Stimulated activated CD4-positive, alpha-beta T cell treated with anti-CD3 and anti-CD28 coated beads, Interleukin-4, amount 100 ng/mL, for 24 hours (primary cell): ENCODE measurements around the gene DNAJC6.
A peak's percentile ranks its signal among the peaks of the same experiment; 100 is the strongest.
"Not testable (repeated sequence)": the region's sequence is repeated elsewhere in the genome, so short reads cannot be mapped to it uniquely, and the experiment has no call there.

Experiments
- DNase-seq: peaks from one replicate; pipeline ENCODE4 v3.0.0-alpha.2; 2020

DNAJC6 gene

GRCh38 chr1:65360648-65361047 lies 51.3 kb downstream of the DNAJC6 start:
- DNase-seq, result no peak

GRCh38 chr1:65362545-65362944 lies 53.2 kb downstream of the DNAJC6 start:
- DNase-seq, result no peak

- no peak for DNase-seq
Measured at GRCh38 chr1:65363484-65363883, 54.1 kb downstream of the DNAJC6 start.

GRCh38 chr1:65368403-65368802 lies 59.1 kb downstream of the DNAJC6 start:
- no peak for DNase-seq

GRCh38 chr1:65371544-65371943 lies 62.2 kb downstream of the DNAJC6 start:
- no peak for DNase-seq

- no peak for DNase-seq
Measured at GRCh38 chr1:65372557-65372956, 63.2 kb downstream of the DNAJC6 start.

GRCh38 chr1:65377496-65378246 lies 68.3 kb downstream of the DNAJC6 start:
- DNase-seq, result no peak

- no peak for DNase-seq
Measured at GRCh38 chr1:65378247-65378946, 69.1 kb downstream of the DNAJC6 start.

GRCh38 chr1:65384426-65384825 lies 75.1 kb downstream of the DNAJC6 start:
- not testable (repeated sequence) for DNase-seq

GRCh38 chr1:65386439-65386838 lies 77.1 kb downstream of the DNAJC6 start:
- no peak for DNase-seq

- DNase-seq, result no peak
Measured at GRCh38 chr1:65387821-65388220, 78.5 kb downstream of the DNAJC6 start.

- DNase-seq, result no peak
Measured at GRCh38 chr1:65388908-65389695, 79.8 kb downstream of the DNAJC6 start.

GRCh38 chr1:65392497-65392896 lies 83.2 kb downstream of the DNAJC6 start:
- no peak for DNase-seq

GRCh38 chr1:65393347-65393746 lies 84.0 kb downstream of the DNAJC6 start:
- peak; percentile 38 for DNase-seq

GRCh38 chr1:65393928-65394327 lies 84.6 kb downstream of the DNAJC6 start:
- DNase-seq, result no peak

- no peak for DNase-seq
Measured at GRCh38 chr1:65395887-65396612, 86.7 kb downstream of the DNAJC6 start.

- DNase-seq, result no peak
Measured at GRCh38 chr1:65398083-65398482, 88.7 kb downstream of the DNAJC6 start.

GRCh38 chr1:65399003-65399402 lies 89.7 kb downstream of the DNAJC6 start:
- DNase-seq, result no peak

GRCh38 chr1:65401612-65402011 lies 92.3 kb downstream of the DNAJC6 start:
- no peak for DNase-seq

GRCh38 chr1:65404941-65405340 lies 95.6 kb downstream of the DNAJC6 start:
- no peak for DNase-seq

GRCh38 chr1:65407877-65408276 lies 98.5 kb downstream of the DNAJC6 start:
- no peak for DNase-seq

GRCh38 chr1:65409314-65409713 lies 100.0 kb downstream of the DNAJC6 start:
- DNase-seq, result no peak

- DNase-seq, result no peak
Measured at GRCh38 chr1:65409816-65410326, 100.5 kb downstream of the DNAJC6 start.
